GM12878 (cell line): Measurements from ENCODE around the gene CCND2. TPM values are rescaled to one million over a fixed set of nuclear protein-coding genes. Genes with fewer than 3 reads are reported as not detected.

Source experiments
- ATAC-seq: fragments of 200-7000 bp; cut with Tn5 transposase; 3 replicates; pipeline ENCODE4 v1.9.1; 2020; ENCODE audit warnings: mild to moderate bottlenecking, moderate library complexity
- BruUV-seq: library from RNA; stranded (reverse); fragments of 400-500 nt; replicated peaks from 2 replicates; lab custom pipeline; 2021; lab: Mats Ljungman, UMichigan
- CTCF ChIA-PET: fragments of 300-600 bp; sonication (Branson Sonifier 250); formaldehyde crosslinking; extraction: SDS; loops from one replicate; lab custom pipeline; 2021; ENCODE audit warnings: inconsistent platforms; lab: Yijun Ruan, JAX
- POLR2A ChIA-PET: fragments of 350-600 bp; formaldehyde crosslinking; extraction: SDS; loops from one replicate; lab custom pipeline; 2021; ENCODE audit warnings: inconsistent platforms; lab: Charles Lee
- RAD21 ChIA-PET: fragments of 300-600 bp; sonication (Branson Sonifier 250); formaldehyde crosslinking; loops from one replicate; lab custom pipeline; 2023; ENCODE audit warnings: antibody characterized with exemption; ENCODE audit not compliant: unreplicated experiment; lab: Charles Lee
- SMC1A ChIA-PET: fragments of 300-600 bp; sonication (Branson Sonifier 250); formaldehyde crosslinking; loops from one replicate; lab custom pipeline; 2023; ENCODE audit not compliant: unreplicated experiment, uncharacterized antibody; lab: Charles Lee
- DNase-seq: peaks from one replicate; pipeline ENCODE4 v3.0.0-alpha.2; 2011; ENCODE audit warnings: low read depth, low spot score
- FAIRE-seq: peaks from 3 replicates; lab custom pipeline; 2011; peaks lifted over from hg19 to GRCh38; lab: Jason Lieb, UNC
- H2AFZ ChIP-seq: 2 replicates; pipeline ENCODE4 v1.6.0; 2011; ENCODE audit warnings: low read depth, low read length, control low read depth; ENCODE audit not compliant: control insufficient read depth
- H3K27ac ChIP-seq: 2 replicates; pipeline ENCODE4 v1.5.1; 2011; ENCODE audit warnings: control low read depth; ENCODE audit not compliant: control insufficient read depth, insufficient read depth
- H3K27me3 ChIP-seq, 2 experiments: replicated peaks in 1 of 2; 2 replicates each; pipeline versions ENCODE4 v1.6.0 to v1.6.1; 2011; ENCODE audit warnings: low read length in 1 of 2; ENCODE audit not compliant: control insufficient read depth in 2 of 2, insufficient read depth in 2 of 2
- H3K36me3 ChIP-seq, 2 experiments: 2 replicates each; pipeline ENCODE4 v1.5.1; 2011; ENCODE audit warnings: low read length in 1 of 2; ENCODE audit not compliant: control insufficient read depth in 2 of 2, insufficient read depth in 2 of 2
- H3K4me1 ChIP-seq: 2 replicates; pipeline ENCODE4 v1.6.1; 2011; ENCODE audit warnings: mild to moderate bottlenecking, low read length, moderate library complexity, mixed read lengths; ENCODE audit not compliant: control insufficient read depth, insufficient read depth
- H3K4me2 ChIP-seq: 2 replicates; pipeline ENCODE4 v1.6.0; 2011; ENCODE audit warnings: control low read depth; ENCODE audit not compliant: control insufficient read depth, insufficient read depth
- H3K4me3 ChIP-seq: fragments of 200-600 bp; sonication (generic); 2 replicates; pipeline ENCODE4 v1.5.1; 2016
- H3K79me2 ChIP-seq: 2 replicates; pipeline ENCODE4 v1.6.0; 2011; ENCODE audit warnings: low read length; ENCODE audit not compliant: control insufficient read depth, insufficient read depth
- H3K9ac ChIP-seq: 2 replicates; pipeline ENCODE4 v1.8.0; 2011; ENCODE audit warnings: low read length, control low read depth, mixed read lengths; ENCODE audit not compliant: control insufficient read depth, insufficient read depth
- H3K9me3 ChIP-seq: replicated peaks from 3 replicates; pipeline ENCODE4 v1.5.1; 2011; ENCODE audit warnings: mild to moderate bottlenecking, low read length; ENCODE audit not compliant: control insufficient read depth, insufficient read depth
- H4K20me1 ChIP-seq: 2 replicates; pipeline ENCODE4 v1.6.0; 2011; ENCODE audit not compliant: control insufficient read depth, insufficient read depth
- BCLAF1 ChIP-seq: fragments of 450-650 bp; IDR thresholded peaks from 2 replicates; pipeline ENCODE4 v1.6.1; 2017; ENCODE audit warnings: antibody characterized with exemption, mild to moderate bottlenecking, moderate library complexity
- CUX1 ChIP-seq: IDR thresholded peaks from 2 replicates; pipeline ENCODE4 v1.6.1; 2012; ENCODE audit warnings: improper control_type of control experiment, low read depth, low read length; ENCODE audit not compliant: insufficient replicate concordance
- EED ChIP-seq: sonication (generic); IDR thresholded peaks from 2 replicates; pipeline ENCODE4 v1.6.1; 2016; ENCODE audit warnings: antibody characterized with exemption, low read depth
- ELK1 ChIP-seq: IDR thresholded peaks from 2 replicates; pipeline ENCODE4 v1.6.1; 2012; ENCODE audit warnings: low read depth, low read length, improper control_type of control experiment
- ESRRA ChIP-seq: IDR thresholded peaks from 2 replicates; pipeline ENCODE4 v1.6.1; 2012; ENCODE audit warnings: mild to moderate bottlenecking, low read length, improper control_type of control experiment
- JUND ChIP-seq: IDR thresholded peaks from 2 replicates; pipeline ENCODE4 v1.6.1; 2012; ENCODE audit warnings: low read depth, mild to moderate bottlenecking, low read length, improper control_type of control experiment, moderate library complexity
- NFIC ChIP-seq: IDR thresholded peaks from 2 replicates; pipeline ENCODE4 v1.6.1; 2012; ENCODE audit warnings: low read depth, mild to moderate bottlenecking, inconsistent platforms, low read length, moderate library complexity
- NFYA ChIP-seq: IDR thresholded peaks from 2 replicates; pipeline ENCODE4 v1.6.1; 2011; ENCODE audit warnings: low read depth, mild to moderate bottlenecking, low read length, improper control_type of control experiment, borderline replicate concordance
- NR2C2 ChIP-seq: IDR thresholded peaks from 2 replicates; pipeline ENCODE4 v1.6.1; 2011; ENCODE audit warnings: borderline replicate concordance, low read depth; ENCODE audit not compliant: control insufficient read depth, insufficient read length
- POLR2AphosphoS2 ChIP-seq: IDR thresholded peaks from 2 replicates; pipeline ENCODE4 v1.6.1; 2011; ENCODE audit warnings: low read depth, mild to moderate bottlenecking, low read length, improper control_type of control experiment, moderate library complexity
- RAD51 ChIP-seq: fragments of 450-650 bp; IDR thresholded peaks from 2 replicates; pipeline ENCODE4 v1.6.1; 2016; ENCODE audit warnings: moderate library complexity, mild to moderate bottlenecking, inconsistent platforms
- RB1 ChIP-seq: fragments of 450-650 bp; formaldehyde crosslinking; IDR thresholded peaks from 2 replicates; pipeline ENCODE4 v1.6.1; 2017; ENCODE audit warnings: mild to moderate bottlenecking, borderline replicate concordance
- RBBP5 ChIP-seq: fragments of 200-600 bp; sonication (generic); conservative IDR thresholded peaks from 2 replicates; pipeline ENCODE4 v1.6.1; 2016
- SP1 ChIP-seq: IDR thresholded peaks from one replicate; pipeline ENCODE4 v1.6.1; 2011; ENCODE audit warnings: low read depth, low read length
- STAT1 ChIP-seq: fragments of 450-650 bp; conservative IDR thresholded peaks from 2 replicates; pipeline ENCODE4 v1.6.1; 2014; ENCODE audit warnings: antibody characterized with exemption, mild to moderate bottlenecking
- whole genome bisulfite sequencing: methylation state at CpG from one replicate; pipeline ENCODE4 v1.1.6; 2016; ENCODE audit warnings: low lambda C conversion rate; ENCODE audit not compliant: insufficient replicate concordance, insufficient coverage; ENCODE audit errors: missing lambda C conversion rate; 5-methylcytosine and 5-hydroxymethylcytosine counted together
- in situ Hi-C: fragments of 300-500 bp; cut with MboI; formaldehyde crosslinking; loops from 9 replicates; pipeline ENCODE4 v1.14.3; 2018; ENCODE audit warnings: mixed read lengths
- intact Hi-C: fragments of 100-400 bp; cut with micrococcal nuclease; formaldehyde crosslinking; loops from one replicate; pipeline ENCODE4 v1.14.2; 2022; ENCODE audit not compliant: unreplicated experiment
- polyA plus RNA-seq, 11 experiments: library from polyadenylated mRNA; depleted of rRNA in 4 of 11; unstranded in 6 of 11; stranded (reverse) in 5 of 11; fragments of >200 nt; fragmentation: Nextera tagmentation in 4 of 11; fragmentation: Illumina TruSeq in 1 of 11; extraction: Ambion mirVana in 4 of 11; extraction: Trizol in 1 of 11; gene quantifications; 1 replicate in 1 of 11; 2 replicates in 10 of 11; pipeline versions ENCODE4 v1.2.1 to v1.2.3, GENCODE V29; 2011 to 2016; ENCODE audit warnings: inconsistent platforms in 2 of 11, missing spikeins in 2 of 11, low read depth in 1 of 11
- total RNA-seq, 4 experiments: library from RNA; depleted of rRNA in 3 of 4; stranded (reverse); fragments of >200 nt in 3 of 4; fragmentation: Illumina TruSeq in 1 of 4; extraction: Trizol in 1 of 4; gene quantifications; 2 replicates each; pipeline versions ENCODE4 v1.2.1 to v1.2.3, GENCODE V29; 2013 to 2021

Gene CCND2
- total and polyA plus RNA-seq, 10 of the 15 experiments (the other 5 are each of a cell fraction or from before 2014, with no cell fraction given) = 30.1 to 263 (median 152) TPM

GRCh38 chr12:4267704-4268328 lies 5.7 kb upstream of the CCND2 start:
- ChIA-PET SMC1A (interaction anchor here (0.6 to 14.5 kb wide), 23 partner anchors 8 to 272 kb away, joined by 3 to 344 read pairs (median 4); no protein-coding TSS in a partner anchor), CTCF (interaction anchor here (1.2 to 13.0 kb wide), 11 partner anchors 10 to 271 kb away, joined by 3 to 184 read pairs (median 15); no protein-coding TSS in a partner anchor), RAD21 (interaction anchor here (0.7 to 8.1 kb wide), 16 partner anchors 8 to 280 kb away, joined by 3 to 171 read pairs (median 6); no protein-coding TSS in a partner anchor), POLR2A (interaction anchor here (0.6 to 12.1 kb wide), 15 partner anchors 9 to 152 kb away, joined by 3 to 193 read pairs (median 4); no protein-coding TSS in a partner anchor)
- no peaks in the 10 kb centered on the region for H4K20me1 ChIP-seq
- no peaks in the 10 kb centered on the region for H3K9me3 ChIP-seq
- intact Hi-C loops (no loop called here), in situ Hi-C loops (no loop called here)
- H2AFZ ChIP-seq = no peak overlapping the region
- H3K4me3 ChIP-seq = no peak overlapping the region
- H3K27me3 ChIP-seq = no peaks in the 10 kb centered on the region; a peak in 1 of 4 replicates
- FAIRE-seq (no peak), DNase-seq (no peak), ATAC-seq (no peak)
- no TSS peak for BruUV-seq
- 50% methylated on average over 2 of the region's 2 CpGs for WGBS
- peaks cover 11% of the 10 kb centered on the region for H3K79me2 ChIP-seq
- H3K36me3 ChIP-seq = no peaks in the 10 kb centered on the region
- peaks cover 15% of the 10 kb centered on the region for H3K4me1 ChIP-seq
- no peak overlapping the region for H3K9ac ChIP-seq
- H3K27ac ChIP-seq = no peak overlapping the region
- no peak overlapping the region; the same call in 1 of the 2 replicates for H3K4me2 ChIP-seq
- TF ChIP-seq SP1 (no peak), ESRRA (no peak), NFYA (no peak), POLR2AphosphoS2 (no peak), JUND (no peak), RB1 (no peak), NR2C2 (no peak), STAT1 (no peak), NFIC (no peak; the same call in 1 of the 2 replicates), BCLAF1 (no peak), CUX1 (no peak), EED (no peak), ELK1 (no peak), RAD51 (no peak), RBBP5 (no peak)
